ENCODE results near the gene SLC9A9.
"Not testable (repeated sequence)": the region's sequence is repeated elsewhere in the genome, so short reads cannot be mapped to it uniquely, and the experiment has no call there.

SLC9A9 gene

DNA sequence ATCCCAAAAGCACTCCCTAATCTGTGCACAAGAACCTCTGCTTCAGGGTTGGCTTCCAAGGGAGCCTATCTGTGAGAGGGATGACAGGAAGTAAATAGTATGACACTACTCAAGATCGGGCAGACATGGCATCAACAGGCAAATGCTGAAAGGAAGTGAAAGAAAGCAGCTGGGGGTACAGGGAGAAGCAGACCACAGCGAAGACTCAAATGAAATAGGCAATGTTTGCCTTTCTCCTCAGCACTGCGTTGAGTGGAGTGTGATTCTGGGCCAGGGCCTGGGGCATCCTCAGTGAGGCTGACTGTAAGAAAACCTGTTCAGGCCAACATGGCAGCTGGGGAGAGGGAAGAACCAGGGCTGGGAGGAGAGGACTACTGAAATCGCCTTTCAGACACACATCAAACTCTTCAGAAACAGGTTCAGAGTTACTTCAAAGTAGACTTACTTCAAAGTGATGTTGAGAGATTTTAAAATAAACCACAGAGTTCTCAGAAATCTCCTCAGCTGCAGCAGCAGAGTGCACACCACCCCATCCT lies 96.6 kb downstream of the SLC9A9 start:
- DNase-seq: peak; percentile 31

DNA sequence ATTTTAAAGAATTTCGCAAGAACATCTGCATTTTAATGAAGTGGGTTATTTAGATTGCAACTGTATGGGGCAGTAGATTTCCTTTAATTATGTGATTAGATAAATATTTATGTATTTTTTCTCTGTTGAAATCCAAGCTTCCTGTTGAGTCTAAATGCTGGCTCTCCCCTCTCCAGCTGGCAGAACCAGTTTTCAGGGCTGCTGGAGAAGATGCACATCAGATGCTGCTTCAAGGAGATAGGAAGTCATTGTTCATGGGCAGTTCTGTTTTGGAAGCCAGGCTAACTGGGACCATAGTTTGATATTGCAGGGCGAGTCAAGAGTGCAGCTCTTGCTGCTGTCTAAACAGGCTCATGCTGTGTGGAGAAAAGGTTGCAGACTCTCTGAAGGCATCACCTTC lies 97.4 kb downstream of the SLC9A9 start:
- no peak for DNase-seq

DNA sequence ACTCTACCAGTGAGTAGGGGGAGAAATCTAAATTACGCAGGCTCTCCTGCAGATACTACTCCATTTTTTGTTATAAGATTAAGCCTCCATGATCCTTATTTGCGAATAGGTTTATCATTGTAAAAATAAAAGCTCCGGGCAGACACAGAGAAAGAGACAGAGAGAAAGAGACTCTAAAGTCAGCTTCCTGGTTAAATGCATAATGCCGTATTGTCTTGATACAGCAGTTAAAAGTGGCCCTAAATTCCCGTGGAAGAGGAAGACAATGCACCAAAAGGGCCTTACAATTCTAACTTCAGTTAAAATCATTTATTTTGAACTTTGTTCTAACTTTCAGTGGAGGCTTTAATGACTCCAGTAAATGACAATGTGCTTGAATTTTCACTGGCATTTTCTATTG lies 98.3 kb downstream of the SLC9A9 start:
- no peak for DNase-seq

DNA sequence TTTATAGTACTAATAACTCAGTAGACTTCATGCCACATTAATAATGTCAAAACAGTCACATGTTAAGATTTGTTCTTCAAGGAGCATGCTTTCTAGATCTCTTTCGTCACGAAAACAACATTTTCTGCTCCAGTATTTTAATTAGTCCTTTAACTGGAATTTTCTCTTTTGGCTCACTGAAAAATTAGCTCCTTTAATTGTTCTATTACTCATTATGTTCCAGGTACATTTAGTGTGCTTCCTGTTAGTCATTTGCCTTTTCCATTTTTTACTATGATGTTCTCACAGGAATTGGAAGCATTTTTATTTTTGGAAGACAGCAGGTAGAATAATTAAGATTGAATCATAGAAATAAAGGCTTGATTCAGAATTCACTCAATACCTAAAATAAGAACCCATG lies 111.2 kb downstream of the SLC9A9 start:
- no peak for DNase-seq

DNA sequence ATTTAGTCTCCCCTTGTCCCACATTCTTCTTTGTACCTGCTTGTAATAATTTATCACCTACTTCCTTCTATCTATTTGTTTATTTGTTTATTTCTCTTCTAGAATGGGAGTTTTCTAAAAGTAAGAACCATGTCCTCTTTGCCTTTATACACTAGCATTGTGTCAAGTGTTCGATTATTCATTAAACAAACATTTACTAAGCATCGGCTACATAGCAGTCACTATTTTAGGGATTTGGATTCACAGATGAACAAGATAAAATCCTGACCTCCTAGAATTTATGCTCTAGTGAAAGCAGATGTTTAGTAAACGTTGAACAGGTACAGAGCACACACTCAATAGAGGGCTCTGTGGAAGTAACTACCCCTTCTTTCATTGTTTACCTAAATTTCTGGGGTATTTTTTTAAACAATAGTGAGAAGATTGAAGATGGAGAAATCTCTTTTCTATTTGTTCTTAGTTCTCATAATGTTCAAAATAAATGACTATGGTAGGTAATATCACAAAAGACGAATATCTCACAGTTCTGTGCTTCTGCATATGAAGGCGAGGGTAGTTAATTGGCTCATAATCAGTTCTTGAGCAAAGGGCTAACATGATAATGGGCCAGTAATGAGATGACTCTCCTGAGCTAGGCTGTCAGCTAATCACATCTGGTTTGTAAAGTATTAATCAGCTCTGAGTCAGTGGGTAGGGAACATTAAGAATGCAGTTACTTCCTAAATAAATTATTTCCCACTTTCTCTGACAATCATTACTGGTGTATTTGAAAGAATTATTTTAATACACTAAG lies 111.9 kb downstream of the SLC9A9 start:
- no peak for DNase-seq

DNA sequence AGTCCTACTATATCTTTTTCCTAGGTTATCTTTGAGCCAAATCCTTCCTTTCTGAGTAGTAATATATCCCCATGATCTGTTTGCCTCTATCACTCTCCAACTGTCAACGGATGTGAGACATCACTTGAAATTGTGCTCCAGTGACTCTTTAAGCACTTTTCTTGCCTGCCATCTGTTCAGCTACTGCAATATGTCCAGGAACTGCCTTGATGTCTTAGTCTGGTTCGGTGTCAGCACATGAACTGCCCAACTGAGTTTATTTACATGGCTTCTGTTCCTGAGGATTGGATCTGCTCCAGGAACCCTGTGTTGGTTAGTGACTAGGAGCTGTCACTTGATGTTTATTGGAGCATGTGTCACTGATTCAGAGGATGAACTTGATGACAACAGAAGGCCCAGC lies 116.5 kb downstream of the SLC9A9 start:
- DNase-seq: no peak

DNA sequence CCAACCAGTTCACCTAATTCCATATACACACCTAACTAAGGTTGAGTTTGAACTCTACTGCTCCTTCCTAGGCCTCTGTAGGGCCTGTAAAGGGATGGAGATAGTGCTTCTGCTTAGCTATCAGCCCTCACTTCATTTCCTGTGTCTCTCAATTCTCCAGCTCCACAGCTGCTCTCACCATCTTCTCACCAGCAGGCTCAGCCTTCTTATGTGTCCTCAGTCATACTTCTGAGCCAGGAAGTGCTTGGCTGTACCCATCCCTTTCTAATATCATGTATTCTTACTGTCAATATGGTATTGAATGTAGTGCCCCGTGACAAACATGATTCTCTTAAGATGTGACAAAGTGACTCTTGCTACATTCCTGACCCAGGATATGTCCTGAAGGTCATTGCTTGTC lies 116.9 kb downstream of the SLC9A9 start:
- DNase-seq: no peak

DNA sequence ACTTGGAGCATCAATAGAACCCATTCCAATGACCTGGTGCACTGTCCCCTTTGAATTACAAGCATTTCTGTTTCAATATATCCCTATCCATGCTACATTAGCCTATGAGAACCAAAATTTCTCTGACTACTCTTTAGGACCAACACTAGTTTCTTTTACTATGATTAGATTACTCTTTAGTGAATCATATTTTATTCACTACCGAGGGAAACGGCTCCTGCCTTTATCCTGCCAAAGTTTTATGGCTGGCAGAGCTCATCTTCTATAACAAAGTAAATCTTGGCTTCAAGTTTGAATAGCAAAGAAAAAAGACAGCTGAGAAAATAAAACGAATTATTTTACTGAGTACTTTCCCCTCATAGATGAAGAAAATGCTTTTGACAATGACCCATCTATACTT lies 120.9 kb downstream of the SLC9A9 start:
- no peak for DNase-seq

DNA sequence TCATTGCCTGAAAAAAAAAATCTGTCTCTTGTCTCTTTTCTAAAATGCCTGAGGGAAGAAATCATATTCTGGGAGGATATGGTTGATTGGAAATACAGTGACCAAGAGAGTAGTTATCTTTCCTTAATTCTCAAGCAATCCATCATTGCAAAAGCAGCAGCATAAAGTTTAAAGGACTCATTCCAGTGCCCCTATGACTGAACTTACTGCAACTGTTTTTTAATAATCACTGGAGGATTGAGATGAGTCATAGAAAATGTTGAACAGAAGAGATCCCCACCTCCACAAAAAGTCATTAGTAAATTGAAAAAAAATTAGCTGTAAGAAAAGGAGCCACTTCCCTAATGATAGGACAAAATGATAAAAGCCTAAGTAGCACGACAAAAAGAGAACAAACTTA lies 121.5 kb downstream of the SLC9A9 start:
- DNase-seq: no peak

DNA sequence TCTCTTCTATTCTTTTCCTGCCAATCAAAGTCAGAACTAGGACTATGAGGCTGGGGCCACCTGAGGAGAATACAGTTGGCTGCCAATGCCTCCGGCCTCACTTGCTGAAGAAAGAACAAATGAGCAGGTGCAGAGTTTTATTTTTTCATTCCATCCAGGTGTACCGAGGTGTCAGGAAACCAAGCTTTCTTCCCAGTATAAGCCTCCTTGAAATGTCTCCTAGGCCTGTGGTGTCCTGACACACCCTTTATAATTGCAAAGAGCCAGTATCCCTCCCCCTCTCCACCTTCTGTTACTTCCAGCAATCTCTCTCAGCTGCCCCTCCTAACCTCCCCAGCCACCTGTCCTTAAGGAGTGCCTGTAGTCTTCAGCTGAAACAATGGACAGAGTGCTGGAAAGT lies 127.9 kb downstream of the SLC9A9 start:
- DNase-seq: no peak

DNA sequence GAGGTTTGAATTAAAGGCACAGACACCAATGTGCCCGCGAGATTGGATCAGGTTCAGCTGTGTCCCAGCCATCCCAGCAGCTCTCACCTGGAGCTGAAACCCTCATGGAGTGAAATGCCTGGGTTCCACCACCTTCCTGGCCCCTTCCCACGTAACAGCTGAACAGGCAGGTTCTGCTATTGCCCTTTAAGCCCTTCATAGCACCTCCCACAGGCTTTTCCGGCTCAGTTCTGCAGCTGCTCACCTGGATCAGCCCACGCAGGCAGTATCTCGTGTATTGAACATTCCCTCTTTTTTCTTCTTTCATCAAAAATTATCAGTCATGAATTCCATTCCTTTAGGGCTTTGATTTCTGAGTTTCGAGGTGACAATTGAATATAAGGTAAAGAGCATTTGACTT lies 129.8 kb downstream of the SLC9A9 start:
- DNase-seq: no peak

DNA sequence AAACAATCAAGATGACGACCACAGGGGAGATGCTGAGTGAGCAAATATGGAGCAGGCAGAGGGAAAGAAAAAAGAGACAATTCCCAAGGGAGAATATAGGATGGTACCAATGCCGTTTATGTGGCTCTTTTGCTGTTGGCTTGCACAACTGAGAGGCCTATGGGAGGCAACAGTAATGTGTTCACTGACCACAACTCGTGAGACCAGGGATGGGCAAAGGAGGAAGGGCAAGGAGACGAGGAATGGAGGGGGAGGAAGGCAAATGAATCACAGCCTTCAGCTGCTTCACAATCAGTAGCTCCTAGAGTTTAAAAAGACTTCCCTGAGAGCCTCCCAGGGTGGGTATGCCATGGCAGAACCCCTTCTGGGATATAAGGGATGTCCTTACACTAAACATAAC lies 131.5 kb downstream of the SLC9A9 start:
- no peak for DNase-seq

DNA sequence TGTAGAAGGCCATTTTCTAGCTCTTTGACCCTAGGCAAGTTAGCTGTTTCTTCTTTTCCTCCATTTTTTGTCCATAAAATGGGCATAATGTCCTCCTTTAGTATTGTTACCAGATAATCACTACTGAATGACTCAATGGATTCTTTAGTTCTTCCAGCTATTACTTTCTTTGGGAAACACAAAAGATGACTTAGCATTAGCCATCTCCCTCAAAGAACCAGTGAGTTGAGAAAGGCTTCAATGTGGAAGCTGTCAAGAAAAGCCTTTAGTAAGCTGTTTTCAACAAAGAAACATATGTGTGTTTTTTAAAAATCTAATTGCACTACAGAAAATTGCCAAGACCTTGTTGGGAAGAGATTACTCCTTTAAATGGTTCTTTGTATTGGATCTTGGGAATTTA lies 135.7 kb downstream of the SLC9A9 start:
- DNase-seq: no peak

DNA sequence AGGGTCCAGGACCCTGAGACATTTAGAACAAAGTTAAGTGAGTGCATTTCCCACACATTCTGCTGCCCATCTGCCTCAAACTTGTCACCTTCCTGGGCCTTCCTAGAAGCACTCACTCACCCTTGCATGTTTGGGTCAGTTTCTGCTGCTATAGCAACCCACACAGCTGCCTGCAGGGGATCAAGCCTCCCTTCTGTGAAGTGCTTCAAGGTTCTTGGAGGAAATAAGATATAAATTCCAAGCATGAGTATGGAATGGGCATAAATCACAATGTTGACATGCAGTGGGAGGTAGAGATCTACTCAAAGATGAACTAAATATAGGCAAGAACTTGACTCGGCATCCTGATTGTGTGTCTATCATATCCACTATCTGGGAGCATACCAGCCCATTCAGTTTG lies 140.4 kb downstream of the SLC9A9 start:
- no peak for DNase-seq

DNA sequence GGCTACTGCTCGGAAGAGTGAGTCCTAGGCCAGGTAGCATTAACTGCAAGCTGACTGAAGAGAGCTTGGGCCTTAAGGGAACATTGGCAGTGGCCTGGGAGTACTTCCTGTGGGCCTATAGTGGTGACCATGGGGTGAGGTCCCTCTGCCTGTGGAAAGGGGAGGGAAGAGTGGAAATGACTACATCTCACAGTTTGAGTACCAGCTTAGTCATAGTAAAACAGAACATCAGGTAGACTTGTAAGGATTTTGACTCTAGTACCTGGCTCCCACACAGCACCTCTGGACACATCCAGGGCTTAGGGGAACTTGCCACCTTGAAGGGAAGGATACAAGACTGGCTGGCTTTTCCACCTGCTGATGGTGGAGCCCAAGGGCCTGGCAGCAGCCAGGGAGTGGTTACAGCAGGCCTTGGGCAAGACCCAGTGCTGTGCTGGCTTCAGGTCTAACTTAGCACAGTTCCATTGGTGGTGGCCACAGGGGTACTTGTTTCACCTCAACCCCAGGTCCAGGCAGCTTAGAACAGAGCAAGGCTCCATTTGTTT lies 147.8 kb downstream of the SLC9A9 start:
- no peak for DNase-seq

DNA sequence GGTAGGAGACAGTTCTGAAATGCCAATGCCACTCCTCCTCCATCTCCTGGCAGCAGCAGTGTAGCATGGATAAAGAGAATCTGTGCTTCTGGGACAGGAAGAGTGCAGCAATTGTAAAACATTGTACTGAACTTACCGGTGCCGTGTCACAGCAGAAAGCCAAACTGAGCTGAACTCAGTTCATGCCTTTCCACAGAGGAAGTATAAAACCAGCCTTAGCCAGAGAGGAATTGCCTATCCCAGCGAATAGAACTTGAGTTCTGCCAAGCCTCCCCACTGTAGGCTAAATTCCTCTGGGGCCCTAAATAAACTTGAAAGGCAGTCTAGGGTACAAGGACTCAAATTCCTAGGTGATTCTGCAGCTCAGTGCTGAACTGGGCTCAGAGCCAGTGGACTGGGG lies 148.8 kb downstream of the SLC9A9 start:
- no peak for DNase-seq

DNA sequence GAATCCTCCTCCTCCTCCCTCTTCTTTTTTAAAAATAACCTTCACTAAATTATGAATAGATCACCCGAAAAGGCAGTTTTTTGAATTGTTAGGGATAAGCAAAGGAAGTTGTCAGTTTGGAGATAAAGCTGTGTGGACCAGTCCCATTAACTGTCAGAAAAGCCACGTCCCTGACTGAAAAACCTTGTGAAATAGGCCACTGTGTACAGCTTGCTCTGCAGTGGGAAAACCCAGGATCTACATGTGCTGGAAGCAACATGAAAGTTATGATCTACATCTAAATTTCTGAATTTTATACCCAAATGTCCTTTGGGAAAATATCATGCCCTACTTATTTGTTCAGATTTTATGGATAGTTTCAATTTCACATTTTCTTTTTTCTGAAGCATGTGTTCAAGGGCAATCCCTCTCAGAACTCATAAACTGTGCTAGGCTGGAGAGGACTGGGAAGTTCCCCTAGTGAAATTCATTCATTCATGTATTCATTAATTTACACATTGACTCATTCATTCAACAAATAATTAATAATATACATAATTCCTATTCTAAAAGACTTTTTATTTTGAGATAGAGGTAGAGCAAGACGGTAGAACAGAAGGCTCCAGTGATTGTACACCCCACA lies 149.5 kb downstream of the SLC9A9 start:
- DNase-seq: no peak

DNA sequence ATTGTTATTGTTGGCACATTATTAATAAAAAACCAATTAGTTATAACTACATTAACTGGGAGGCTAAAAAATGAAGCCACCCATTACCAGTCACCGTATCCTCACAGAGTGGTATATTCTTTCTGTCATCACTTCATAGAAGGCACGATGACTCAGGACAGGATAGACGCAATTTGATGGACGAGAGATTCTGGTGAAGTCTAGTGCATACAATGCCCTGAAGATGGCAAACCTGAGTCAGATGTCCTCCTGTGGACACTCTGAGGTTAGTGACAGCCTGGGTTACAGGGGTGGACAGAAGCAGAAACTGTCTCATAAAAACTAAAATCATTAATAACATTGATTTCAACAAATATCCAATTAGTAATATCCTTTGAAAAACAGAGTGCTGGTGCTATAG lies 150.3 kb downstream of the SLC9A9 start:
- no peak for DNase-seq

DNA sequence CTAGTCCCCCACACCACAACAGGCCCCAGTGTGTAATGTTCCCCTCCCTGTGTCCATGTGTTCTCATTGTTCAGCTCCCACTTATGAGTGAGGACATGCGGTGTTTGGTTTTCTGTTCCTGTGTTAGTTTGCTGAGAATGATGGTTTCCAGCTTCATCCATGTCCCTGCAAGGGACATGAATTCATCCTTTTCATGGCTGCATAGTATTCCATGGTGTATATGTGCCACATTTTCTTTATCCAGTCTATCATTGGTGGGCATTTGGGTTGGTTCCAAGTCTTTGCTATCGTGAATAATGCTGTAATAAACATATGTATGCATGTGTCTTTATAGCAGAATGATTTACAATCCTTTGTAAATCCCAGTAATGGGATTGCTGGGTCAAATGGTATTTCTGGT lies 152.9 kb downstream of the SLC9A9 start:
- not testable (repeated sequence) for DNase-seq

DNA sequence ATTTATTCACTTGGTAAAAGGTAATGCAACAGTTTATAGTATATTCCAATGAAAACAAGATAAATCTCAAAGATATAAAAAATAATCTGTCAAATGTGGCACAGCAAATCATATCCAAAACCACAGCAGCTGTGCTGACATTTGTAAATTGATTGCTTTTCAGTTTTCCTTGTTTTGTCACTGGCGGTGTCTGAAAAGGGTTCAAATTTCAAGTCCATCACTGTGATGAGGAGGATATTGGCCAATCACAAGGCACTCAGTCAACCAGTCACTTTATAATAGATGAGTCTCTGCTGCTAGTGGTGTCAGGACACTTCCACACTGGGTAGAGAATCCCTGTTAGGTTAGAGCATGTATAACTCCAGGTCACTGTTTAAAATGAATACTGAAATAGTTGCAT lies 154.8 kb downstream of the SLC9A9 start:
- no peak for DNase-seq

DNA sequence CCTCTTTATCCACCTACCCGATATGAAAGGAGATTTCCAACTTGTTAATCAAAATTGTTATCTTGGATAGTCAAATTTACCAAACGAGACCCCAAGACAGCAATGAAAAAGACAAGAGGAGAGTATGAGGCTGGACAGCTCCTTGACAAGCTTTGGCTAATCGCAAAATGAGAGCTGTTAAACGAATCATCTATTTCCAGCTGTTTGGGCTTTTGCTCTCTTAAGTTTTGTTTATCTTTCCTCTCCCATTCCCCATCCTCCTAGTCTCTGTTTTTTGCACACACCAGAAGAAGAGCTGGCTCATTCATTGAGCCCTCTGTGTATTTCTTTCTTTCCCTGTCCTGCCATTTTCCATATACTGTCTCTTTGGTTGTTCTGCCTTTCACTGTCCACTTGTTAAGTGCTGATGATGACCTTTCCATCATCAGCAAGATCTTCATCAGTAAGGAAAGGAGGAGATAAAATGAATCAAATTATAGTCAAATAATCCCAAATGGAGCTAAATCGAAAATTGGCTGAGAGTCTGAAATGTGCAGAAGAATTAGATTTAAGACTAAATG lies 161.6 kb downstream of the SLC9A9 start:
- no peak for DNase-seq

DNA sequence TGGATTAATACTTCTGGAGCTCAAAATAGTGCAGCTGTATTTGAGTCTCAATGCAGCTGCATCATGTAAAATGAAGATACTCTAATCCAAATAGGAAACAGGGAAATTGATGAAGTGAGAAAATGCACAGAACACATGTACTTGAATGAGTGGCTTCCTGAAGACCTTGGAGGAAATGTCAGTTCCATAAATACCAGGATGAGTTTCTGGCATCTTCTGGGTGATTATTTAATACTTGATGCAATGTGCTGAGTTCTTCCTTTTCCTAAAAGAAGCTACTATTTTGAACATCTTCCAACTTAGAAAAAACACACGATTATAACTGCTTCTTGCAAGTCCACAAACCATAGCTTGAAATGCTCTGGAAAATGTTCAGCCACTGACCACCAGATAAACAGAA lies 162.8 kb downstream of the SLC9A9 start:
- DNase-seq: no peak

DNA sequence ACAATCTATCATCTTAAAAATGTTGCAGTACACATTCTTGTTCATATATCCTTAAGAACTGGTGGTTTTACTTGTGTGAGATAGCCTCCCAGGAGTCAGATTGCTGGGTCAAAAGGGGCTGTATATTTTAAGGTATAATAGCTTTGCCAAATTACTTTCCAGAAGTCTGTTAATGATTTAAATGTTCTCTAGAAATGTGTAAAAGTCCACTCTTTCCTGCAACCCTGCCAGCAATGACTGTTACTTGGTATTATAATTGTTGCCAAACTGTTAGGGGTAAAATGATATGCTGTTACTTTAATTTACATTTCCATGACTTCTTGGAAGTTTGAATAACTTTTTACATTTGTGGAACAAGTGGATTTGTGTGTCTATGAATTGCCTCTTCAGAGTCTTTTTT lies 170.8 kb downstream of the SLC9A9 start:
- no peak for DNase-seq

DNA sequence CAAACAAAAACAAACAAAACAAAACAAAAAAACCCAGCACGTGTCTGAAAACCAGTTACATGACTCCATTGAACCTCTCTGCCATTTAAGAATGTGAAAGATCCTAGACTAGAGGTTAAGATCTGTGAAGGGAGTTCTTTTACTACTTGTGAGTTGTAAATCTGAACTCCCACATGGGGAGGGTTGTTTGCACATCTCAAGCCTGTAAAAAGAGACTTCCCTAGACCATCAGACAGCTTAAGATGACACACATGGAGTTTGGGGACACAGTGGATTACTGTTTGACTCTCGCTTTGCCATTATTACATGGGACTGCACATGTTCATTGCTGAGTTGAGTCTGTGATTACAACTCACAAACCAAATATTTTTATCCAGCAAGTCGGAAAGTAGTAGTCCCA lies 171.5 kb downstream of the SLC9A9 start:
- DNase-seq: no peak

All from CD4-positive, alpha-beta T cell treated with Interleukin-12 subunit alpha and Interleukin-12 subunit beta, for 1 hour (primary cell).